A549 (cell line): ENCODE results near the gene RAN. TPM values are rescaled to one million over a fixed set of nuclear protein-coding genes. Genes with fewer than 3 reads are reported as not detected.

Source experiments
- ATAC-seq, 2 experiments: fragments of 200-7000 bp in 1 of 2; fragments of >200 bp in 1 of 2; cut with Nextera tagmentation in 1 of 2; cut with Tn5 transposase in 1 of 2; 3 replicates each; pipeline versions ENCODE4 v1.8.0 to v1.9.1; 2018 to 2020; ENCODE audit warnings: mild to moderate bottlenecking in 1 of 2, moderate library complexity in 1 of 2
- CTCF ChIA-PET: fragments of 300-600 bp; sonication (Branson Sonifier 250); formaldehyde crosslinking; extraction: SDS; loops from one replicate; lab custom pipeline; 2021; ENCODE audit warnings: antibody characterized with exemption, inconsistent platforms; lab: Yijun Ruan, JAX
- POLR2A ChIA-PET: fragments of 350-600 bp; formaldehyde crosslinking; extraction: SDS; loops from one replicate; lab custom pipeline; 2021; ENCODE audit warnings: antibody characterized with exemption, inconsistent platforms; lab: Yijun Ruan, JAX
- DNase-seq, 2 experiments: peaks; one replicate each; pipeline versions ENCODE4 v3.0.0 to v3.0.0-alpha.2; 2011 to 2016; ENCODE audit warnings: low read depth in 1 of 2, low spot score in 1 of 2
- FAIRE-seq: peaks from 2 replicates; lab custom pipeline; 2011; peaks lifted over from hg19 to GRCh38; lab: Jason Lieb, UNC
- H3K27ac ChIP-seq, 2 experiments: fragments of >200 bp; sonication (Bioruptor Twin); formaldehyde crosslinking; 3 replicates each; pipeline ENCODE4 v1.5.1; 2016 to 2017
- H3K4me1 ChIP-seq: fragments of >200 bp; sonication (Bioruptor Twin); formaldehyde crosslinking; 3 replicates; pipeline ENCODE4 v1.6.1; 2016
- H3K4me2 ChIP-seq: fragments of >200 bp; sonication (Bioruptor Twin); formaldehyde crosslinking; 3 replicates; pipeline ENCODE4 v1.6.1; 2016
- H3K4me3 ChIP-seq: fragments of >200 bp; sonication (Bioruptor Twin); formaldehyde crosslinking; 3 replicates; pipeline ENCODE4 v1.5.1; 2016
- H3K9me3 ChIP-seq: fragments of >200 bp; sonication (Bioruptor Twin); formaldehyde crosslinking; 3 replicates; pipeline ENCODE4 v1.6.1; 2016
- ATOH8 ChIP-seq: fragments of 250-450 bp; sonication (Bioruptor Pico); IDR thresholded peaks from 2 replicates; pipeline ENCODE4 v1.5.0; 2020; ENCODE audit warnings: low read depth, mild to moderate bottlenecking, moderate library complexity
- BHLHE40 ChIP-seq: IDR thresholded peaks from 2 replicates; pipeline ENCODE4 v1.6.1; 2012; ENCODE audit warnings: low read depth, low read length, inconsistent platforms
- CBX8 ChIP-seq: fragments of 200-600 bp; sonication (generic); IDR thresholded peaks from 2 replicates; pipeline ENCODE4 v1.6.1; 2016
- CEBPB ChIP-seq, 2 experiments: fragments of >200 bp in 1 of 2; sonication (Bioruptor Twin) in 1 of 2; formaldehyde crosslinking in 1 of 2; IDR thresholded peaks; 2 replicates each; pipeline ENCODE4 v1.6.1; 2012 to 2016
- E2F6 ChIP-seq: IDR thresholded peaks from 2 replicates; pipeline ENCODE4 v1.6.1; 2012; ENCODE audit warnings: low read depth, borderline replicate concordance
- ELK1 ChIP-seq: fragments of 150-350 bp; IDR thresholded peaks from 2 replicates; pipeline ENCODE4 v1.6.1; 2014; ENCODE audit warnings: low read depth, mild to moderate bottlenecking, low read length
- EP300 ChIP-seq, 2 experiments: fragments of >200 bp; sonication (Bioruptor Twin); formaldehyde crosslinking; IDR thresholded peaks; 2 replicates in 1 of 2; 3 replicates in 1 of 2; pipeline ENCODE4 v1.6.1; 2016 to 2017
- HOXB13 ChIP-seq: fragments of 250-450 bp; sonication (Bioruptor Pico); IDR thresholded peaks from 2 replicates; pipeline ENCODE4 v1.5.0; 2020; ENCODE audit warnings: low read depth, mild to moderate bottlenecking, moderate library complexity
- KDM1A ChIP-seq: fragments of 200-600 bp; sonication (generic); IDR thresholded peaks from 2 replicates; pipeline ENCODE4 v1.6.1; 2016; ENCODE audit warnings: low read depth, mild to moderate bottlenecking
- KDM5A ChIP-seq: fragments of 200-600 bp; sonication (generic); IDR thresholded peaks from 2 replicates; pipeline ENCODE4 v1.6.1; 2016; ENCODE audit warnings: antibody characterized with exemption, mild to moderate bottlenecking
- MAFK ChIP-seq: fragments of 450-650 bp; IDR thresholded peaks from 2 replicates; pipeline ENCODE4 v1.6.1; 2014; ENCODE audit not compliant: partially characterized antibody
- PBX3 ChIP-seq: IDR thresholded peaks from 2 replicates; pipeline ENCODE4 v1.6.1; 2012
- PHF8 ChIP-seq: fragments of 200-600 bp; sonication (generic); IDR thresholded peaks from 2 replicates; pipeline ENCODE4 v1.6.1; 2016; ENCODE audit warnings: low read depth, mild to moderate bottlenecking, antibody characterized with exemption, moderate library complexity, borderline replicate concordance
- POLR2A ChIP-seq: IDR thresholded peaks from 2 replicates; pipeline ENCODE4 v1.6.1; 2012; ENCODE audit warnings: mild to moderate bottlenecking, low read length
- RAD21 ChIP-seq, 2 experiments: fragments of >200 bp in 1 of 2; sonication (Bioruptor Twin) in 1 of 2; formaldehyde crosslinking in 1 of 2; IDR thresholded peaks in 1 of 2; conservative IDR thresholded peaks in 1 of 2; 2 replicates in 1 of 2; 3 replicates in 1 of 2; pipeline ENCODE4 v1.6.1; 2012 to 2018; ENCODE audit warnings: inconsistent platforms in 1 of 2
- RCOR1 ChIP-seq: fragments of 150-350 bp; IDR thresholded peaks from 2 replicates; pipeline ENCODE4 v1.6.1; 2014; ENCODE audit warnings: antibody characterized with exemption, low read length, low read depth
- SMC3 ChIP-seq: fragments of >200 bp; sonication (Bioruptor Twin); formaldehyde crosslinking; IDR thresholded peaks from 3 replicates; pipeline ENCODE4 v1.6.1; 2018; ENCODE audit warnings: inconsistent platforms
- TFCP2L1 ChIP-seq: fragments of 250-450 bp; sonication (Bioruptor Pico); IDR thresholded peaks from 2 replicates; pipeline ENCODE4 v1.5.0; 2021; ENCODE audit warnings: mild to moderate bottlenecking
- ZFP36 ChIP-seq: fragments of 450-650 bp; IDR thresholded peaks from 2 replicates; pipeline ENCODE4 v1.6.1; 2014; ENCODE audit warnings: borderline replicate concordance; ENCODE audit not compliant: partially characterized antibody
- ZSCAN20 ChIP-seq: fragments of 250-450 bp; sonication (Bioruptor Pico); IDR thresholded peaks from 2 replicates; pipeline ENCODE4 v1.8.0; 2022; ENCODE audit warnings: mild to moderate bottlenecking, moderate library complexity
- WGBS: methylation state at CpG from one replicate; pipeline ENCODE4 v1.1.6; 2017; ENCODE audit errors: missing lambda C conversion rate; 5-methylcytosine and 5-hydroxymethylcytosine counted together
- polyA plus RNA-seq, 4 experiments: library from polyadenylated mRNA; depleted of rRNA in 3 of 4; stranded (reverse); fragments of >200 nt; fragmentation: RNase III in 1 of 4; extraction: RNeasy Plus Mini Kit Qiagen cat#74134 plus additional on column Dnase treatment in 1 of 4; gene quantifications; 2 replicates in 3 of 4; 3 replicates in 1 of 4; pipeline ENCODE4 v1.2.3, GENCODE V29; 2011 to 2017

Gene RAN
- polyA plus RNA-seq, 2 of the 4 experiments (the other 2 are of a cell fraction) = 1,941 to 3,303 TPM

GRCh38 chr12:130831876-130832405 is 39.9 kb upstream of the RAN start:
- no peaks in the 10 kb centered on the region for H3K9me3 ChIP-seq
- CTCF ChIA-PET = interaction anchor here (2.8 to 7.2 kb wide), 2 partner anchors 6 to 14 kb away, joined by 8 to 40 read pairs; no protein-coding TSS in a partner anchor
- no peak overlapping the region for H3K4me3 ChIP-seq
- POLR2A ChIA-PET = no interaction called here
- WGBS = 86% methylated on average over 5 of the region's 5 CpGs
- DNase-seq (no peak), ATAC-seq (no peak), FAIRE-seq (no peak)
- H3K27ac ChIP-seq = no peak overlapping the region
- peaks cover 45% of the 10 kb centered on the region for H3K4me1 ChIP-seq
- no peak overlapping the region; the same call in 2 of the 3 replicates for H3K4me2 ChIP-seq
- TF ChIP-seq POLR2A (no peak), MAFK (peak; percentile 19), ZFP36 (no peak), KDM5A (no peak), SMC3 (no peak)

GRCh38 chr12:130832561-130833209 is 39.2 kb upstream of the RAN start:
- 71% methylated on average over 17 of the region's 17 CpGs for WGBS
- POLR2A ChIA-PET = no interaction called here
- TF ChIP-seq KDM1A = no peak
- peak; percentile 87 to 95 for TF ChIP-seq CEBPB (IDR thresholded peaks at IDR 0.05)
- CTCF ChIA-PET = interaction anchor here (7.2 kb wide), 1 partner anchor 7 kb away, joined by 40 read pairs; no protein-coding TSS in a partner anchor
- H3K27ac ChIP-seq = peak overlapping the region in 1 of 2 experiments; percentile 4; a peak in 1 of 6 replicates
- H3K4me1 ChIP-seq = peaks cover 48% of the 10 kb centered on the region
- no peak overlapping the region for H3K4me3 ChIP-seq
- peak; percentile 54 to 61; a peak in 4 of 6 replicates for ATAC-seq
- H3K9me3 ChIP-seq = no peaks in the 10 kb centered on the region
- peak in 1 of 2 experiments; percentile 30 for DNase-seq
- FAIRE-seq = no peak
- H3K4me2 ChIP-seq = peak overlapping the region; percentile 58

- TF ChIP-seq E2F6 = no peak
- no peak for TF ChIP-seq CBX8
- no peak for TF ChIP-seq PHF8
- no peak for TF ChIP-seq TFCP2L1
- no peak for TF ChIP-seq RAD21 (conservative IDR thresholded peaks at IDR 0.05 in 1 of 2, IDR thresholded peaks at IDR 0.05 in 1 of 2)
- no peak for TF ChIP-seq KDM1A
- no peak for TF ChIP-seq ELK1
- no peak for TF ChIP-seq ATOH8 (CRISPR knock-in tag)
- TF ChIP-seq EP300 (IDR thresholded peaks at IDR 0.05) = no peak
- TF ChIP-seq RCOR1 = no peak
- no peak for TF ChIP-seq BHLHE40
- TF ChIP-seq HOXB13 = no peak
- no peak for TF ChIP-seq ZSCAN20 (CRISPR knock-in tag)
- no peak for TF ChIP-seq PBX3
- WGBS = 90% methylated on average over 11 of the region's 11 CpGs
- Histone ChIP-seq H3K4me3 (no peak overlapping the region), H3K27ac (no peak overlapping the region), H3K9me3 (no peaks in the 10 kb centered on the region), H3K4me2 (no peak overlapping the region), H3K4me1 (peaks cover 56% of the 10 kb centered on the region)
- FAIRE-seq (no peak), ATAC-seq (no peak), DNase-seq (no peak)
- ChIA-PET CTCF (interaction anchor here (1.0 to 7.2 kb wide), 2 partner anchors 9 to 10 kb away, joined by 4 to 40 read pairs; no protein-coding TSS in a partner anchor), POLR2A (no interaction called here)
Measured at GRCh38 chr12:130835011-130835410, 36.9 kb upstream of the RAN start.
